GM18951 (cell line): ENCODE results near the gene ZRANB1.
A peak's percentile ranks its signal among the peaks of the same experiment; 100 is the strongest.

Experiments used
- POLR2A ChIP-seq: IDR thresholded peaks from 4 replicates; pipeline ENCODE4 v1.6.1; 2011; ENCODE audit warnings: mild to moderate bottlenecking; ENCODE audit not compliant: insufficient read length, insufficient read depth; ENCODE audit errors: extremely low read depth
- in situ Hi-C: fragments of 300-500 bp; cut with MboI; formaldehyde crosslinking; loops from one replicate; pipeline ENCODE4 v1.12.0; 2022; ENCODE audit warnings: low sequenced_read_pairs, mixed read lengths, inconsistent platforms; ENCODE audit not compliant: unreplicated experiment

Gene ZRANB1

DNA sequence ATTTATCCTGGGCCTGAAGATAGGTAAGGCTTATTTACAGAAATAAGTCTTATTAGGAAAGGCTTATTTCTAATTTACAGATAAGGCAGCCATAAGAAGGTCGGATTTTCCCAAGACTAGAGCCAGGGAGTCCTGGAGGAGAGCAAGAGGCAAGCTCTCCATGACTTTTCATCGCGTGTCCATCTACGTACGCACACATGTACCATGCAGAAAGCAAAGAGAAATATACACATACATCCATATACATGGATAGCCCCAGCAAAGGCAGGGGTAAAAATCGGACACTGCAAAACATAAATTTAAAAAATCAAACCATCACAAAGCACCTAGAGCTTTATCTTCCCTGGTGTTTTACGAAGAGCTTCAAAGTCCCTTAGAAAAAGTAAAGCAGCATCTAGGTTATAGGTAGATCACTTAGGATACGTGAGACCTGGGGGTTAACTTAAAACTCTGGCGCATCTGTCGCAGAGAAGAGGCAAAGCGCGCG lies 25.8 kb upstream of the ZRANB1 start:
- no peak for TF ChIP-seq POLR2A
- in situ Hi-C loops = no loop called here

DNA sequence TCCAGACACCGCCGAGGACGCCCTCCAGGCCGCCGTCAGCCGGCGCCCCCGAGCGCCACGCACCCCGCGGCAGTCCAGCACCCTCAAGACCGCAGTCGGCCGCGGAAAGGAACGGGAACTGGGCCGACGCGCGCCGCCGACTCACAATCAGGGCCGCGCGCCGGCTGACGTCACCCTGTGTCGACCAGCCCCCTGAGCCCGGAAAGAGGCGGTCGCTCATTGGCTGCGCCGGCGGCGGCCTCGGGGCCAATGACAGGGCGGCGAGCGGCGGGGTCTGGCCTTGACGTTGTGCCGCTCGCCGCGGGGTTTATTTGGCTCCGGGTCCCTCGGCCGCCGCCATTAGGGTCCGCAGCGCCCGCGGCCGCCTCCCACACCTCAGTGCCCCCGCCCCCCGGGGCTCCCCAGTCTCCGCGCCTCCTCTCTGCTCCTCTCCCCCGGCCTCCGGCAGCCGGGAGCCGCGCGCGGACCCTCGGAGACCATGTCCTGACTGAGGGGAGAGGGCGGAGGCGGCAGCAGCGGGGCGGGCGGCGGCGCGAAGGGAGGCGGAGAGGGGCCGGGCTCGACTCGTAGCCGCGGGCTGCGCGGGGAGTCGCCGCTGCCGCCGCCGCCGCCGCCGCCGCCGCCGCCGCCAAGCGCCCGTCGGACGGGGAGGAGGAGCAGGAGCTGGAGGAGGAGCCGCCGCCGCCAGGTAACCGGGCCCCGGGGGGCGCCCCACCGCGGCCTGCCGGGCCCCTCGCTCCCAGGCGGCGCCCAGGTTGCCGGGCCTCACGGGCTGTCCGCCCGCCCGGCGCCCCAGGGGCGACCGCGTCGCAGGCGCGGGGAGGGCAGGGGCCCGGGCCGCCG lies 25.1 kb upstream of the ZRANB1 start:
- in situ Hi-C loops = no loop called here

GRCh38 chr10:124917428-124918190 lies 24.3 kb upstream of the ZRANB1 start:
- in situ Hi-C loops = no loop called here
- TF ChIP-seq POLR2A = no peak

More for the DNA sequence above, 25.1 kb upstream of the ZRANB1 start:
- TF ChIP-seq POLR2A = peak; percentile 95

- TF ChIP-seq POLR2A = no peak
- in situ Hi-C loops = no loop called here
Observed at GRCh38 chr10:124918191-124918830, 23.6 kb upstream of the ZRANB1 start.

DNA sequence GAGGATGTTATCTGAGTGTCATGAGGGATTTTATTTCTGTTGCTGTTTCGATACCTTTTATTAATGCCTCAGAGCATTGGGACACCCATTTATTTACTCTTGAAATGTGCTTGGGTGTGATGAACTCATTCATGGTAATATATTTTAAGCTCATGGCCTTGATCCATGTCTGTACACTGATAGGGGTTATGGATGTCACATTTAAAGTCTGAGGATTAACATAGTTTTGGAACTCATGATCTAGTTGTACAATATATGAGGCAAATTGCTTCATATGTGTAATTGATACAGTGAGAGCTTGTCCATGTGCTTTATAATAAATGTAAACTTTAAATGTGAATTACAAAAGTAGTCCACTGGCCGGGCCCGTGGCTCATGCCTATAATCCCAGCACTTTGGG lies 23.0 kb upstream of the ZRANB1 start:
- TF ChIP-seq POLR2A = no peak
- in situ Hi-C loops = no loop called here

- no peak for TF ChIP-seq POLR2A
- in situ Hi-C loops = no loop called here
Observed at GRCh38 chr10:124921261-124921660, 20.7 kb upstream of the ZRANB1 start.

DNA sequence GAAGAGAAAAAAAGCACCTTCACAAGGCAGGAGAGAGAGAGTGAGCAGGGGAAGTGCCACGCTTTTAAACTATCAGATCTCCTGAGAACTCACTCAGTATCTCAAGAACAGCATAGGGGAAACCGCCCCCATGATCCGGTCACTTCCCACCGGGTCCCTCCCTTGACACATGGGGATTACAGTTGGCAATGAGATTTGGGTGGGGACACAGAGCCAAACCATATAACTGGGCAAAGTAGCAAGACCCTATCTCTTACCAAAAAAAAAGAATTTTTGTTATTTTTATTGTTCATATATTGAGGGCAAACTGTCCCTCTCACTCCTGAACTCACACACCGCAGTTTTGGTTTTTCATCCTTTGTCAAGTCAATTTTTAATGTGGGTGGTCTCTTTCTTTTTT lies 18.2 kb upstream of the ZRANB1 start:
- in situ Hi-C loops = no loop called here
- no peak for TF ChIP-seq POLR2A

DNA sequence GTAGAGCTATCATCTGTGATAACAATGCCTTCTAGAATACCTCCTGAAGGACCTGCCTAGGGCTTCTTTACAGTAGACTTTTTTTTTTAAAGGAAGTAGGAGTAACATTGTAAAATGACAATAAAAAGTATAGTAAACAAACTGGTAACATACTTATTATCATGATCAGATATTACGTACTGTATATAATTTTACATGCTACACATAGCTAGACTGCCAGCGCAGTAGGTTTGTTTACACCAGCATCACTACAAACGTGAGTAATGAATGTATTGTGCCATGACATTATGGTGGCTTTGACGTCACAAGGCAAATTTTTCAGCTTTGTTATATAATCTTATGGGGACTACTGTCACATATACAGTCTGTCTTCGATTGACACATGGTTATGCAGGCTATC lies 15.4 kb upstream of the ZRANB1 start:
- TF ChIP-seq POLR2A = no peak
- in situ Hi-C loops = no loop called here

DNA sequence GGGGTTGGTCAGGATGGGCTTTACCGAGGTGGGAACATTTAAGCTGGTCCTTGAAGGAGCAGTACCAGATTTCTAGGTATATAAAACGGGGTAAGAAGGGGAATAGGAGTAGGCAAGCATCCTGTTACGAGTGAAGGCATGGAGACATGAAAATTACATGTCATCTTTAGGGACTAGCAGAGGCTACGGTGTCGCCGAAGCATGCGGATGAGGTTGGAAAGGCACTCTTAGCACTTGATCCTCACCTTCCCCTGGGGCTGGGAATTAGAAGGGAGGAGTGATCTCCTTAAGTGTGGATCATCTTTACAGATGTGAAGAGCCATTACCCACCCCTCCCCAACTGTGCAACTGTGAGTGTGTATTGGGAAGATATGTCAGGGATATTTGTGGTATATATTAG lies 13.8 kb upstream of the ZRANB1 start:
- TF ChIP-seq POLR2A = no peak
- in situ Hi-C loops = no loop called here

- TF ChIP-seq POLR2A = no peak
- in situ Hi-C loops = no loop called here
Observed at GRCh38 chr10:124928545-124928944, 13.4 kb upstream of the ZRANB1 start.

- no peak for TF ChIP-seq POLR2A
- in situ Hi-C loops = no loop called here
Observed at GRCh38 chr10:124935946-124936345, 6.0 kb upstream of the ZRANB1 start.

GRCh38 chr10:124936813-124937212 lies 5.1 kb upstream of the ZRANB1 start:
- in situ Hi-C loops = no loop called here
- no peak for TF ChIP-seq POLR2A

- no peak for TF ChIP-seq POLR2A
- in situ Hi-C loops = no loop called here
Observed at GRCh38 chr10:124939290-124939689, 2.6 kb upstream of the ZRANB1 start.
